Activated CD8-positive, alpha-beta memory T cell treated with anti-CD3 and anti-CD28 coated beads, Interleukin-2, amount 50 U/mL, for 1 hour (primary cell): Measurements from ENCODE around the gene SERTAD1.

Source experiments
- DNase-seq: peaks from one replicate; pipeline ENCODE4 v3.0.0-alpha.2; 2020; ENCODE audit errors: extremely low read depth

Gene SERTAD1

DNA sequence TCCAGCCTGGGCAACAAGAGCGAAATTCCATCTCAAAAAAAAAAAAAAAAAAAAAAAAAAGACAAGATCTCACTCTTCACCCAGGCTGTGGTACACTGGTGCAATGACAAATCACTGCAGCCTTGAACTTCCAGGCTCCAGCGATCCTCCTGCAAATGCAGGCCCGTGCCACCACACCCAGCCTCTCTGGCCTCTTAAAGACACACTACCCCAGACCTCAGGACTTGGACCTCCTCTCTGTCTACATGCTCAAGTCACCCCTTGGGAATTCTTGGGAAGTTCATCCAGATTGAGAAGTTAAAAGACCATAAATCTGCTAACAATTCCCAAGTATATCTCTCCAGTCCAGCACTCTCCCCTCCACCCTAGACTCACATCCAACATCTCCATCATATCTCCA is 25.2 kb downstream of the SERTAD1 start:
- DNase-seq: no peak

DNA sequence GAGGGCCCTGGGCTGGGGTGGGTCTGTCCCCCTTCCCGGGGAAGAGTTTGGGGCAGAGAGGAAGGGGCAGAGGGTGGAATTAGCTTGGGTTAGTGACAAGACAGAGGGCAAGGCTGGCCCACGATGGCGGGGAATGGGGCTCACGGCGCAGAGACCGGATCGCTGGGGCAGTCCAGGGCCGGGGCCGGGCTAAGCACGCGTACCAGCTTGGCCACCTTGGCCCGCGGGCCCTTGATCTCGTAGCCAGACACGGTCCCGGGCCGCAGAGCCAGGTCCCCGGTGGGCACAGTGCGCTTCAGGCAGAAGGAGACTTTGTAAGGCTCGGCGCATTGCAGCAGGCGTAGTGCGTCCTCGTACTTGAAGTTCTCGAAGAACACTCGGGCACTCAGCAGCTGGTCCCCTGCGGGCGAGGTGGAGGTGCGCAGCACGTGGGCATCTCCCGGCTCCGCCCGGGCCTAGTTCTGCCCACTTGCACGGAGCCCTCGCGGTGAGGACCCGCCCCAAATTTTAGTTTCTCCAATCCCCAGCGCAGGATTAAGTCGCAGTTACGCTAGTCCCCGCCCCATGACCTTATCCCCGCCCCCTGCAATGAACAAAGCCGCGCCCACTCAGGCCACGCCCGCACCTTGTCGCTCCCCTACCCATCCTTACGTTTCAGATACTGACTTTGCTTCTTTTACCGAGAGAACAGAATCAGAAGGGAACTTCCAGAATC is 27.2 kb downstream of the SERTAD1 start:
- no peak for DNase-seq

DNA sequence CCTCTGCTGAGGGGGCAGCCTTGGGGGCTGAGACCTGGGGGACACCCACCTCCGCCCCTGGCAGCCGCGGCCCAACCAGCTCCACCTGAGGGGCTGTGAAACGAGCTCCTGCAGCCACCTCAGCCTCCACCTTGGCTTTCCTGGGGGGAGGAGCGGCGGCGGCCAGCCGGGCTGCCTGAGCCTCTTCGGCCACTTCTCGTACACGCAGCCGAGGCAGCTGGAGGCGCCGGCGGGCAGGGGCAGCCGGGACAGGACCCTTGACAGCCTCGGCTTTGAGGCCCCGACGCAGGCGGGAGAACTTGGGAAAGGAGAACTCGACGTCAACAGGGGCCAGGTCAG is 28.3 kb downstream of the SERTAD1 start:
- no peak for DNase-seq

DNA sequence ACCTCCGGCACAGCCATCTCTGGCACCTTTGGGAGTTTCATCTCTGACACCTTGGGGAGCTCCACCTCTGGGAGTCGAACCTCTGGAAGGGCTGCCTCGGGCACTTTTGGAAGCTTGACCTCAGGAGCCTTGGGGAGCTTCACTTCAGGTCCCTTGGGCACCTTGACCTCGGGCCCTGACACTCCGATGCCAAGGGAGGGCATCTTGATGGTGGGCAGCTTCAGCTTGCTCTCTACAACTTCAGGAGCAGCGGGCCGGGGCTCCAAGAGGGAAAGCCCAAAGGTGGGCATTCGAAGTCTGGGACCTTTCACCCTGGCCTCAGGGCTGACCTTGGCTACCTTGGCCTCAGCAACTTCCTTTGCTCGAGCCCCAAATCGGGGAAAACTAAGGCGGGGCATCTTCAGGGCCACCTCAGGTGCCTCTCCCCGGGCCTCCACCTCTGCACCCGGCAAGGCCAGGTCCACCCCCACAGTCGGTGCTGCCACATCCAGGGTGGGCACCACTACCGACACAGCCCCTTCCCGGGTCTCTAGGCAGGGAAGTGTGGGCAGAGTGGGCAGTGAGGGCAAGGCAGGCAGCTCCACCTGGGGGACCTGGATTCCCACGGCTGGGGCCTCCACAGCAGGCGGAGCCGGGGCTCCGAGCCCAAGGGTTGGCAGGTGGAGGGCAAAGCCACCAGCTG is 28.8 kb downstream of the SERTAD1 start:
- DNase-seq: no peak

DNA sequence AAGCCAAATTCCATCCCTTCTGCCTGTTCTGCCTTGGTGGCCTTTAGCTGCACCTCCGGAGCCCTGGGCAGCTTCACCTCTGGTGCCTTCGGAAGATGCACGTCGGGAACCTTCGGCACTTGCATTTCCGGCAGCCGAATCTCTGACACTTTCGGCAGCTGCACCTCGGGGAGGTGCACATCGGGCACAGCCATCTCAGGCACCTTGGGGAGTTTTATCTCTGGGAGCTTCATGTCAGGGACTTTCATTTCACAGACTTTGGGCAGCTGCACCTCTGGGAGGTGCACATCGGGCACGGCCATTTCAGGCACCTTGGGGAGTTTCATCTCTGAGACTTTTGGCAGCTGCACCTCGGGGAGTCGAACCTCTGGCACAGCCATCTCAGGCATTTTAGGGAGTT is 29.8 kb downstream of the SERTAD1 start:
- DNase-seq: no peak

DNA sequence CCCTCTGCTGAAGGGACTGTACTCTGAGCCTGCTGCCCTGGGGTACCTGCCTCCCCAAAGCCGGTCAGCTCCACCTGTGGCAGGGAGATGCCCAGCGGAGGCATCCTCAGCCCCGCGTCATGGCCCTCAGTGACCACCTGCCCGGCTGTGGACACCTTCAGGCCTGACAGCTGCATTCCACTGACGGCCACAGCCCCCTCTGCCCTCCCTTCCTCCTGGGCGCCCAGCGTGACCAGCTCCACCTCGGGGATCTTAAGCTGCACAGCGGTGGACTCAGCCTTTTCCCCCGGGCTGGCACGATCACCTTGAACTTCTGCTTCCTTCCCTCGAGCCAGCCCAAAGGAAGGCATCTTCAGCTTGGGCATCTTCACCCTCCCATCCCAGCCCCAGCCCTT is 31.0 kb downstream of the SERTAD1 start:
- no peak for DNase-seq

DNA sequence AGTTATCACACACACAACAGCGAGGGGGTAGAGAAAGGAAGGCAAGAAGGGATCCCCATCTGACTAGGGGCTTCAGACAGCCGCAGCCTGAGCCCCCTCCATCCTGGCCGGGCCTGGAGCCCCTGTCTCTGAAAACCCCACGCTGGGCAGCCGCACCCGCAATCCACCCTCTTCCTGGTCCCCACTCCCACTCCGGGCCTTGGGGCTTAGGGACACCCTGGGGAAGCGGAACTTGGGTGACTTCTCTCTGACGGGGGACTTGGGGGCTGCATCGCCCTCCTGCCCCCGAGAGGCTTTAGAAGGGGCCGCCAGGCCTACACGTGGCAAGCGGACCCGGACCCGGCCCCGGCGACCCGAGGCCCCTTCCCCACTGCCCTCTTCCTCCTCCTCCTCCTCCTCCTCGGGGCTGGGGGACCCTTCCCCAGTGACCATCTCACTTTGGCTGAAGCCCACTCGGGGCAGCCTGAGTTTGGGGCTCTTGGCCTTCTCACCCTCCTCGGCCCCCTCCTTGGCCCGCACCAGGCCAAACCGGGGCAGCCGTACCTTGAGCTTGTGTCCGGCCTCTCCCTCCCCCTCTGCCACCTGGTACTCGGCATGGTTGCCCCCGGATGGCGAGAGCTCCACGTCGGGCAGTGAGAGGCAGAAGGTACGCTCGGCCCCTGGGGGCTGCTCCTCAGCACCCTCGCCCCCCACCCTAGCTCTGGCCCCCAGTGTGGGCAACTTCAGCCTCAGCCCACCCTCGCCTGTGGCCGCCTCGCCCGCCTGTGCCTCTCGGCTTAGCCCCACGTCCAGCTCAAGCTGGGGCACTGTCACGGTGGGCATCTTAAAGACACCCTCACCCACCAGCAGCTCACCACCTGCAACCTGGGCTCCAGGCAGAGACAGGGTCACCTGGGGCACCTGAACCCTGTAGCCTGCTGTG is 31.6 kb downstream of the SERTAD1 start:
- no peak for DNase-seq

DNA sequence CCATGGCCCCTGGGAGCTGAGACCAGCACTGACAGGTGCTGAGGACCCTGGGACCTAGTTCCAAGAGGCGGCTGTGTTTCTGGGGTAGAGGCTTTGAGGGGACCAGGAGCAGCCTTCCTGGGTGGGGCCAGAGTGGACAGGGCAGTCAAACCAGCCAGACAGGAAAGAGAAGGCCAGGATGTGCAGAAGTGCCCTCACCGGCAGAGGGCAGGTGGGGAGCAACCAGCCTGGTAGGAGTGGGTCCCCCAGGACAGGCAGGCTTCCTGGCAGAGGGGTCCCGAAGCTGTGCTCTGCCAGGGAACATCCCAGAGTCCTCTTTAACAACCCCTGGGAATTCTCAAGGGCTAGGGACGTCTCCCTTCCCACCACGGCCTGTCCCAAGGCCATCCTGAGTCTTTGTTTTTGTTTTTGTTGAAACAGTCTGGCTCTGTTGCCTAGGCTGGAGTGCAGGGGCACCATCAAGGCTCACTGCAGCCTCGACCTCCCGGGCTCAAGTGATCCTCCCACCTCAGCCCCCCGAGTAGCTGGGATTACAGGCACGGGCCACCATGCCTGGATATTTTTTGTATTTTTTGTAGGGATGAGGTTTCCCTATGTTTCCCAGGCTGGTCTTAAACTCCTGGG is 32.8 kb downstream of the SERTAD1 start:
- DNase-seq: no peak

DNA sequence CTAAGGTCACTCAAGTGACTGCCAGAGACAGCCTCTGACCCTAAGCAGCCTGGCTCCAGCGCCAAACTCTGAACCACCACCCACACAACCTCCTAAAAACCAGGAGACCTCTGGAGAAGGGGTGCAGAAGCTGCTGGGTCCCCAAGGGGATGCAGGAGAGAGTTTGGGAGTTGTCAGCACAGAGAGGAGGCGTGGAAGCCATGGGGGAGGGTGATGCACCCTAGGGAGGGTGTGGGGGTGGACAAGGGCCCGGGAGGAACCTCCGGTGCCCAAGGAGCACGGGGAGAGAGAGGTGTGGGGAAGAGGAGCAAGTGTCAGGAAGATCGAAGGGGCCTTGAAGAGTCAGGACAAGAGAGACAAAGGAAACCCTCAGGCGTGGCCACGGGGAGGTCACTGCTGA is 33.7 kb downstream of the SERTAD1 start:
- DNase-seq: no peak

DNA sequence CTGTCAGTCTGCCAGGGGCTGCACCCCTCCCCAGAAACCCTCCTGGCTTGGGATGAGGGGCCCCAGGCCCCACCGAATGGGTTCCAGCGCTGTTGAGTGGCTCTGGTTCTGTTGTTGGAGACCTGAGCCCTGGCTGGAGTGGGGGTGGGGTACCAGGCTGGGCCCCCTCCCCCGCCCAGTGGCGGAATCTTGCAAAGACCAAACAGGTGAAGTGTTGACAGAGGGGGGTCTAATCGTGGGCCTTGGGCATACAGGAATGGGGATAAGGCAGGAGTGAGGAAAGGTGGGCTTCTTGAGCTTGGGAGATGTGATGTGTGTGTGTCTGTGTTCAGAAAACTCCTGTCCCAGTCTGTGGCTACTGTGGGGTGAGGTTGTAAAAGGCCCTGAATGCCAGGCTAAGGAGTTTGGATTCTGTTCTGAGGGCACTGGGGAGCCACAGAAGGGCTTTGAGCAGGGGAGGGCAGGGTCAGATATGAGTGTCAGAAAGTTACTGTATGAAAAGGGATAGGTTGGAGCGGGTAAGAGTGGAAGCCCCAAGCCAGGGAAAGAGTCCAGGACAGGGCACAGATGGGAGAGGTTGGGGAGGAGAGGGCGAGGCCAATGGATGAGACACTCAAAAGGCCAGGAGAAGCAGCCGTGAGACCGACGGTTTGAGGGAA is 35.6 kb downstream of the SERTAD1 start, which contains the start of gene HIPK4:
TSS of gene HIPK4 (minus strand) at position 98 of the 659 bp plus-strand sequence. CDS start 279 bp downstream, outside the sequence.
- DNase-seq: no peak

DNA sequence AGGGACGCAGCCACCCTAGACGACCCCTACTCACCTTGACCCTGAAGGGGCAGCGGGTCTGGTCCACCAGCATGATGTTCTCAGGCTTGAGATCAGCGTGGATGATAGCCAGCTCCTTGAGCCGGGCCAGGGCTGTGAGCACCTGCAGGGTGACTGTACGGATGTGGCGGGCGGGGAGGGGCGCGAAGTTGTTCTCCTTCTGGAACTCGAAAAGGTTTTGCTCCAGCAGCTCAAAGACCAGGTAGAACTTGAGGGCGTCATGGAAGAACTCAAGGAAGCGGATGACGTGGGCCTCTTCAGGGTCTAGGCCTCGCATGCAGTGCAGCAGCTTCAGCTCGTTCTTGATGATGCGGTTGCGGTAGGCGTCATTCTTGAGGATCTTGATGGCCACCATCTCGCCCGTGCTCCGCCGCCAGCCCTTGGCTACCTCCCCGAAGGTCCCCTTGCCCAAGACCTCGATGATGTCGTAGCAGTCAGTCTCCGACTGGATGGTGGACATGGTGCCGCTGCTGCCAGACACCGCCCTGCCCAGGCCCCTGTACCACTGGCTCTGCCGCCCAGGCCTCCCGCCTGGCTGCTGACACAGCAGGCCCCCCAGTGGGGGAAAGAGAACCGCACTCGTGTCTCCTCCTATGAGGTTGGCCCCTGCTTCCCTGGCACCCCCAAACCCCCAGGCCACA is 36.2 kb downstream of the SERTAD1 start:
- DNase-seq: no peak

DNA sequence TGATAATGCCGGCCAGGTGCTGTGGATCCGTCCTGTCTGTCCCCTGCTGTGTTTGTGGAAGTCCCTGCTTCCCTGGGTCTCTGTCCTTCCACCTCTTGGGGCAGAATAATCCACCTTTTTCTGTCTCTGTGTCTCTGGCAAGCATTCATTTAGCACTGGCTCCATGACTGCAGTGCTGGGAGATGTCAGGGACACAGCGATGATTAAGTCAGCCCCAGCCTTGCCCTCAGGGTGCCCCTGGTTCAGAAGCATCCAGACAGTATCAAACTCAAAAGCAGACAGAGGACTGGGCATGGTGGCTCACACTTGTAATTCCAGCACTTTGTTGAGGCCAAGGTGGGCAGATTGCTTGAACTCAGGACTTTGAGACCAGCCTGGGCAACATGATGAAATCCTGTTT is 37.3 kb downstream of the SERTAD1 start:
- no peak for DNase-seq

DNA sequence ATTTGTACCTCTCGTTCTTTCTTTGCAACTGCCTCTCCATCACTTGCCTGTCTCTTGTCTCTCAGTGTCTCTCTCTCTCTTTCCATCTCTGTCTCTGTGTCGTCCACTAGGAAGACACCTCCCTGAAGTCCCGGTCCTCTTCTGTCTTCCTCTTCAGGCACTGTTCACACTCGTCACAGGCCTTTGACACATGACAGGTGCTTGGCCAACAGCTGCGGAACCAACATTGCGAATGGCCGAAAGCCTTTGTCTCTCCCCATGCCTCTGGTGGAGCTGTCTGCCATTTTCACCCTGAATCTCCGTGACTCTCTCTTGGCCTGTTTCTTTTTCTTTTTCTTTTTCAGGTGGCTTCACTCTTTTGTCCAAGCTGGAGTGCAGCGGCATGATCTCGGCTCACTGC is 38.6 kb downstream of the SERTAD1 start:
- no peak for DNase-seq

DNA sequence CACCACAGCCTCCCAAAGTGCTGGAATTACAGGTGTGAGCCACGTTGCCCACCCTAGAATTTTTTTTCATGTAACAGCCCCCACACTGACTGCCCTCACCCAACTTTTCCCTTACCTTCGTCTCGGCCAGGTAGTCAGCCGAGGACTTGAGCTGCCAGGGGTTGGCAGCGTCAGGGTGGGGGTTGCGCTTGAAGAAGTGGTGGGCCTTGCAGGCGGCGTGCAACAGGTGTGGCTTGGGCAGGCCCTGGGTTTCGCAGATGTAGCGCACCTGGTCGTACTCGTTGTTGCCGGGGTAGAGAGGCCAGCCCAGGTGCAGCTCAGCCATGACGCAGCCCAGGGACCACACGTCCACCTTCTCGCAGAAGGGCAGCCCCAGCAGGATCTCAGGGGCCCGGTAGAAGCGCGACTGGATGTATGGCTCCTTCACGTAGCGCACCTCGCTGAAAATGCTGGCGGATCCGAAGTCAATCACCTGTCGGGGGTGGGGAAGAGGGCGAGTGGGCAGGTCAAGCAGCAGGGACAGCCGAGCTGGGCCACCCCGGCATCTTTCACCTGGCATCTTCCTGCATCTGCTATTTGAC is 42.0 kb downstream of the SERTAD1 start:
- DNase-seq: no peak

DNA sequence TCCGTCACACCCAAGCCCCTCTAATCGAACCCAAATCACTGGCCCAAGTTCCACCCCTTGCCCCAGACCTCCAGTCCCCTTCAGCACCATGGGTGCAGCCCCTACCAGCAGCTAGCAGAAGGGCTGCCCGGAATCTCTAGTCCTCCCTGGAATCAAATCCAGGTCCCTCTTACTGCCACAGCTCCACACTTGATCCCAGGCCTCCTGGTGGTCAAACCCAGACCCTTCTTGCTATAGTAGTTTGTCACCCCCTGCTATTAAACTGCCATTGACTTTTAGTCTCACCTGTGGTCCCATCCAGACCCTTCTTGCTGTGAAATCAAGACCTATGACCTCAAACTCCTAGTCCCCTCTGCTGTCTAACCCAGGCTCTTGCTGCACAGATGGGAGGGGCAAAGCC is 44.5 kb downstream of the SERTAD1 start:
- DNase-seq: no peak

DNA sequence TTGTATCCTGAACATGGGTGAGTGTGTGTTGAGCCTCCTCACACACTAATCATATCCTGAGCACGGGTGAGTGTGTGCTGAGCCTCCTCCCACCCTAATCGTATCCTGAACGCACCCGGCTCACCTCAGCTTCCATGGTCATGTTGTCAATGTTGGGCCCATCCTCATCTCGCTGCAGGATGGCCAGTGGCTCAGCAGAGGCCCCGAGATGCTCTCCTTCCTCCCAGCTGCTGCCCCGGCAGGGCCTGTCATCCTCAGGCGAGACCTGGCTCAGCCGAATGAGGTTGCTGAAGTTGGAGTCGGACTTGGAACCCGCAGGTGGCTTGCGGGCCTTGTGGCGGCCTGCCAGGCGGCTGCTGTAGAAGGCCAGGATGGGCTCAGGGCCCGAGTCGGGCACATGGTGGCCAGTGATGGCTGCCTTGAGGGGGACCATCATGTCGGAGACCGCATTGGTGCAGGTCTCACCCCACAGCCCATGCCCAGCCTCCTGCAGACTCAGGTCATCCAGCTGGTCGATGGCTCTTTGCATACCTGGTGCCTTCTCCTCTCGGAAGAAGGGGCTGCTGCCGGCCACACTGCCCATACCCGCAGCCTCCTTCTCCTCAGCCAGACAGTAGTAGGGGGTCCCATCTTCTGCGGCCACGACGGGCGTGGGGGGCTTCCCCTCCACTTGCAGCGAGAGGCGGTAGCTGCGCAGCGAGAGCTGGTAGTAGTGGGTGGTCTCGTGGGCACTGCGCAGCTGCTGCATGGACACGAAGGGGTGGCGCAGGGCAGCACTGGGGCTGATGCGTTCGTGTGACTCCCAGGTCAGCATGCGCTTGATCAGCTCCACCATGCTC is 45.4 kb downstream of the SERTAD1 start:
- no peak for DNase-seq

DNA sequence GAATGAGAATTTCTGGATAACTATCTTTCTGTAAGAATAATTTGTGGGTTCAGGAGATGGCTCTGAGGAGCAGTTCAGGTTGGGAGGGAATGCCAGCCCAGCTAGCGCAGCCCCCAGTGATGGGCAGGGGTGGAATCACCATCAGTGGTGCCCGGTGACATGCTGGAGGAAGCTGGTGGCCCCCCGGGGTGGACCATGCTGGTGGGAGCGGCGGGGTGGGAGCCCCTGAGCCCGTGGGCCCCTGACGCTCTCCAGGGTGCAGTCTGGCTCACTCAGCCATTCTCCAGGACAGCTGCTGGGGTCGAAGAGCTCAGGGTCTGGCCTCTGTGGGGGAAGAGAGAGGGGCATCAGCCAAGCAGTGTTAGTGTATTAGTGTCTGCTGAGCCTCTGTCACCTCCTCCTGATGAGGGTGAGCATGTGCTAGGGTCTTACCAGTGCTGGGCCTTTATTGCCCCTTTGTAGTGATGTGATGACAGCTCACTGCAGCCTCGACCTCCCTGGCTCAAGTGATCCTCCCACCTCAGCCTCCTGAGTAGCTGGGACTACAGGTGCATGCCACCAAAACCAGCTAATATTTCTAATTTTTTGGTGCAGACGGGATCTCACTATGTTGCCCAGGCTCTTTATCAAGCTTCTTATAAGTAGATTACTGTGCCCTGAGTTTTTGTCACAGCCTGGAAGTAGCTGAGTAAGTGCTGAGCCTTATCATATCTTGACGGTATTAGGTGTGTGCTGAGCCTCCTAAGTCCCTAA is 46.2 kb downstream of the SERTAD1 start:
- no peak for DNase-seq

DNA sequence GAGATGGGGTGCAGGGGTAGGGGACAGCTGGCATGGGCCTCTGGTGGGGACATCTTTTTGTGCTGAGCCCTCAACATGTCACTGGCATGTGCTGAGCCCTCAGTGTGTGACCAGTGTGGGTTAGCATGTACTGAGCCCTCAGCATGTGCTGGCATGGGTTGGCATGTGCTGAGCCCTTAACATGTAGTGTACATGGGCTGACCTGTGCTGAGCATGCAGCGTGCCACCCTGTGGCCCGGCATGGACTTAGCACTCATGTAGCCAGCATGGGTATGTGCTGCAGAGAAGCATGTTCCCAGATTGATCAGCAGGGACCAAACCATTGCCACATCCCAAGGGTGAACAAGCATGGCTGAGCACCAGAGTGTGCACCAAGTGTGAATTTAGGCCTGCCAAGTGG is 47.3 kb downstream of the SERTAD1 start:
- no peak for DNase-seq

DNA sequence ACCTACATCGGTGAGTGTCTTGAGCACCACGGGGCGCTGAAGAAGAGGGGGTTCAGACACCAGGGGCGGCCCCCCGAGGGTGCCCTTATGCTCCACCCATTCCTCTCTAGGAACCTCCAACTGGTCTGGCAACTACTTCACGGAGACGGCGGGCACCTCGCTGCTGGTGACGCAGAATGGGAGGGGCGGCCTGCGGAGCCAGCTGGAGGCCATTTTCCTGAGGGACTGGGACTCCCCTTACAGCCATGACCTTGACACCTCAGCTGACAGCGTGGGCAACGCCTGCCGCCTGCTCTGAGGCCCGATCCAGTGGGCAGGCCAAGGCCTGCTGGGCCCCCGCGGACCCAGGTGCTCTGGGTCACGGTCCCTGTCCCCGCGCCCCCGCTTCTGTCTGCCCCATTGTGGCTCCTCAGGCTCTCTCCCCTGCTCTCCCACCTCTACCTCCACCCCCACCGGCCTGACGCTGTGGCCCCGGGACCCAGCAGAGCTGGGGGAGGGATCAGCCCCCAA is 47.9 kb downstream of the SERTAD1 start:
- DNase-seq: no peak
